Measurements from ENCODE around the gene EIF4A3.

DNA sequence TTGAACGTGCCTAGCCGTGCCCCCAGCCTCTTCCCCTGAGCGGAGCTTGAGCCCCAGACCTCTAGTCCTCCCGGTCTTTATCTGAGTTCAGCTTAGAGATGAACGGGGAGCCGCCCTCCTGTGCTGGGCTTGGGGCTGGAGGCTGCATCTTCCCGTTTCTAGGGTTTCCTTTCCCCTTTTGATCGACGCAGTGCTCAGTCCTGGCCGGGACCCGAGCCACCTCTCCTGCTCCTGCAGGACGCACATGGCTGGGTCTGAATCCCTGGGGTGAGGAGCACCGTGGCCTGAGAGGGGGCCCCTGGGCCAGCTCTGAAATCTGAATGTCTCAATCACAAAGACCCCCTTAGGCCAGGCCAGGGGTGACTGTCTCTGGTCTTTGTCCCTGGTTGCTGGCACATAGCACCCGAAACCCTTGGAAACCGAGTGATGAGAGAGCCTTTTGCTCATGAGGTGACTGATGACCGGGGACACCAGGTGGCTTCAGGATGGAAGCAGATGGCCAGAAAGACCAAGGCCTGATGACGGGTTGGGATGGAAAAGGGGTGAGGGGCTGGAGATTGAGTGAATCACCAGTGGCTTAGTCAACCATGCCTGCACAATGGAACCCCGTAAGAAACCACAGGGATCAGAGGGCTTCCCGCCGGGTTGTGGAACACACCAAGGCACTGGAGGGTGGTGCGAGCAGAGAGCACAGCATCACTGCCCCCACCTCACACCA is 44.8 kb downstream of the EIF4A3 start:
- TF ChIP-seq, protein P1, sequence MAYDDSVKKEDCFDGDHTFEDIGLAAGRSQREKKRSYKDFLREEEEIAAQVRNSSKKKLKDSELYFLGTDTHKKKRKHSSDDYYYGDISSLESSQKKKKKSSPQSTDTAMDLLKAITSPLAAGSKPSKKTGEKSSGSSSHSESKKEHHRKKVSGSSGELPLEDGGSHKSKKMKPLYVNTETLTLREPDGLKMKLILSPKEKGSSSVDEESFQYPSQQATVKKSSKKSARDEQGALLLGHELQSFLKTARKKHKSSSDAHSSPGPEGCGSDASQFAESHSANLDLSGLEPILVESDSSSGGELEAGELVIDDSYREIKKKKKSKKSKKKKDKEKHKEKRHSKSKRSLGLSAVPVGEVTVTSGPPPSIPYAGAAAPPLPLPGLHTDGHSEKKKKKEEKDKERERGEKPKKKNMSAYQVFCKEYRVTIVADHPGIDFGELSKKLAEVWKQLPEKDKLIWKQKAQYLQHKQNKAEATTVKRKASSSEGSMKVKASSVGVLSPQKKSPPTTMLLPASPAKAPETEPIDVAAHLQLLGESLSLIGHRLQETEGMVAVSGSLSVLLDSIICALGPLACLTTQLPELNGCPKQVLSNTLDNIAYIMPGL (CRISPR knock-in tag; IDR thresholded peaks at IDR 0.05): no peak
- TF ChIP-seq, protein P2, sequence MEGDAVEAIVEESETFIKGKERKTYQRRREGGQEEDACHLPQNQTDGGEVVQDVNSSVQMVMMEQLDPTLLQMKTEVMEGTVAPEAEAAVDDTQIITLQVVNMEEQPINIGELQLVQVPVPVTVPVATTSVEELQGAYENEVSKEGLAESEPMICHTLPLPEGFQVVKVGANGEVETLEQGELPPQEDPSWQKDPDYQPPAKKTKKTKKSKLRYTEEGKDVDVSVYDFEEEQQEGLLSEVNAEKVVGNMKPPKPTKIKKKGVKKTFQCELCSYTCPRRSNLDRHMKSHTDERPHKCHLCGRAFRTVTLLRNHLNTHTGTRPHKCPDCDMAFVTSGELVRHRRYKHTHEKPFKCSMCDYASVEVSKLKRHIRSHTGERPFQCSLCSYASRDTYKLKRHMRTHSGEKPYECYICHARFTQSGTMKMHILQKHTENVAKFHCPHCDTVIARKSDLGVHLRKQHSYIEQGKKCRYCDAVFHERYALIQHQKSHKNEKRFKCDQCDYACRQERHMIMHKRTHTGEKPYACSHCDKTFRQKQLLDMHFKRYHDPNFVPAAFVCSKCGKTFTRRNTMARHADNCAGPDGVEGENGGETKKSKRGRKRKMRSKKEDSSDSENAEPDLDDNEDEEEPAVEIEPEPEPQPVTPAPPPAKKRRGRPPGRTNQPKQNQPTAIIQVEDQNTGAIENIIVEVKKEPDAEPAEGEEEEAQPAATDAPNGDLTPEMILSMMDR (IDR thresholded peaks at IDR 0.05): no peak
- TF ChIP-seq ESRRA (CRISPR knock-in tag; IDR thresholded peaks at IDR 0.05; ENCODE audit: borderline replicate concordance): no peak
